ENCODE results near the gene PCDHGB5.
"Not testable (repeated sequence)": the region's sequence is repeated elsewhere in the genome, so short reads cannot be mapped to it uniquely, and the experiment has no call there.

Gene PCDHGB5

DNA sequence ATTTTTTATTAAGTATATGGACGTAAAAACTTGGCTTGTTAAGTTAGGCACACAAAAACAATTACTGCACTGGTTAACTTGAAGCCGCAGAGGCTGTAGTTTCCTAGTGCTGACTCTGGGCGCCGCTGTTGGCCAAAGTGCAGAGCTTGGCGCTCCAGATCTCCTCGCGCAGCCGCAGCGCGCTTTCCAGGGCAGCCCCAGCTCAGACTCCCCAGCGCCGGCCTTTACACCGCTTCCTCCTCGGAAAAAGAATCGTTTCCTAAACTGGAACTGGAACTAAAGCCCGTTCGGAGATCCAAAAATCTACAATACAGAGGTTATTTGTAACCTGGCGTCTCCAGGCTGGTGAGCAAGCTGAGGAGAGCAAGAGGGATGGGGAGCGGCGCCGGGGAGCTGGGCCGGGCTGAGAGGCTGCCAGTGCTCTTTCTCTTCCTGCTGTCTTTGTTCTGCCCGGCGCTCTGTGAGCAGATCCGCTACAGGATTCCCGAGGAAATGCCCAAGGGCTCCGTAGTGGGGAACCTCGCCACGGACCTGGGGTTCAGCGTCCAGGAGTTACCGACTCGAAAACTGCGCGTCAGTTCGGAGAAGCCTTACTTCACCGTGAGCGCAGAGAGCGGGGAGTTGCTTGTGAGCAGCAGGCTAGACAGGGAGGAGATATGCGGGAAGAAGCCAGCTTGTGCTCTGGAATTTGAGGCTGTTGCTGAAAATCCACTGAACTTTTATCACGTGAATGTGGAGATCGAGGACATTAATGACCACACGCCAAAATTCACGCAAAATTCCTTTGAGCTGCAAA is at the start of gene PCDHGB5:
TSS of gene PCDHGB5 (plus strand) at position 192 of the 796 bp plus-strand sequence. CDS start at position 373, 181 bp downstream.
- peak in 1 of 2 experiments; percentile 48 for DNase-seq

DNA sequence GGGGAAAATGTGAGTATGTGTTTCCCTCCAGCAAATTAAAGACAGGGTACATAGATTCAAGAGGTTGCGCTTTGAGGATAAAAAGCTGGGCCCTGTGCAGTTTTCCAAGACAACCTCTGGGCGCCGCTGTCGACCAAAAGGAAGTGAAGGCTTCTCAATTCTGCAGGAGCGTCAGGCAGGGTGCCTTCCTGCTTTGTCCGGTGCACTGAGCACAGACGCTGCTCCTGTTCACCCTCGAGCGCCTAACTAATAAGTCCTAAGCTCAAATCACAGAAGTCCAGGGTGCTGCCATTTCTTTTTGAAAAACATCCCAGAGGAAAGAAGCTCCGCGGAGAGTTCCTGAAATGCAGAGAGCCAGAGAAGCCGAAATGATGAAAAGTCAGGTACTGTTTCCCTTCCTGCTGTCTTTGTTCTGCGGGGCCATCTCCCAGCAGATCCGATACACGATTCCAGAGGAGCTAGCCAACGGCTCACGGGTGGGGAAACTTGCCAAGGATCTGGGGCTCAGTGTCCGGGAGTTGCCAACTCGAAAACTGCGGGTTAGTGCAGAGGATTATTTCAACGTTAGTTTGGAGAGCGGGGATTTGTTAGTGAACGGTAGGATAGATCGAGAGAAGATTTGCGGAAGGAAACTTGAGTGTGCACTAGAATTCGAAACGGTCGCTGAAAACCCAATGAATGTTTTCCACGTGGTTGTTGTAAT is 47.7 kb upstream of the PCDHGB5 start, which contains the start of gene PCDHGB1:
TSS of gene PCDHGB1 (plus strand) at position 183 of the 703 bp plus-strand sequence. CDS start at position 345, 162 bp downstream.
- DNase-seq, result no peak

DNA sequence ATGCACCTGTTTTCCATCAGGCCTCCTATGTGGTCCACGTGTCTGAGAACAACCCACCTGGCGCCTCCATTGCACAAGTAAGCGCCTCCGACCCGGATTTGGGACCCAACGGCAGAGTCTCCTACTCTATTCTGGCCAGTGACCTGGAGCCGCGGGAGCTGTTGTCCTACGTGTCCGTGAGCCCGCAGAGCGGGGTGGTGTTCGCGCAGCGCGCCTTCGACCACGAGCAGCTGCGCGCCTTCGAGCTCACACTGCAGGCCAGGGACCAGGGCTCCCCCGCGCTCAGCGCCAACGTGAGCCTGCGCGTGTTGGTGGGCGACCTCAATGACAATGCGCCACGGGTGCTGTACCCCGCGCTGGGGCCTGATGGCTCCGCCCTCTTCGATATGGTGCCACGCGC is 46.2 kb upstream of the PCDHGB5 start:
- no peak for DNase-seq

DNA sequence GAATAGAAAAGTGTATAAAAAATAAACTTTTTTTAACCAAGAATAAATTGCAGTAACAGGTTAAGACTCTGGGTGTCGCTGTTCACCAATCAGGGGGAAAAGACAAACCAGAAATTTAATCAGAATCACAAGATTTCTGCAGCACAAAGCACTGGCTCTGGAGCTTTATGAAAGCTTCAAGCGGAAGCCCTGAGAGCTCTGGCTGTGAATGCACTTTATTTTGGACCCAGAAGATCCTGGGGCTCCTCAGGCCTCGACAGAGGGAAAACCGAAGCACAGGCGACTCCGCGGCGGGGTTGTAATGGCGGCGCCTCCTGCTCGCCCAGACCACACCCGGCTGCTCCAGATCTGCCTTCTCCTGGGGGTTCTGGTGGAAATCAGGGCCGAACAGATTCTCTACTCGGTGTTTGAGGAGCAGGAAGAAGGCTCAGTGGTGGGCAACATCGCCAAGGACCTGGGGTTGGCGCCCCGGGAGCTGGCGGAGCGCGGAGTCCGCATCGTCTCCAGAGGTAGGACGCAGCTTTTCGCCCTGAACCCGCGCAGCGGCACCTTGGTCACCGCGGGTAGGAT is 42.8 kb upstream of the PCDHGB5 start, which contains the start of gene PCDHGA4:
TSS of gene PCDHGA4 (plus strand) at position 122 of the 570 bp plus-strand sequence. CDS start at position 209, 87 bp downstream.
- DNase-seq, result peak in 1 of 2 experiments; percentile 13

DNA sequence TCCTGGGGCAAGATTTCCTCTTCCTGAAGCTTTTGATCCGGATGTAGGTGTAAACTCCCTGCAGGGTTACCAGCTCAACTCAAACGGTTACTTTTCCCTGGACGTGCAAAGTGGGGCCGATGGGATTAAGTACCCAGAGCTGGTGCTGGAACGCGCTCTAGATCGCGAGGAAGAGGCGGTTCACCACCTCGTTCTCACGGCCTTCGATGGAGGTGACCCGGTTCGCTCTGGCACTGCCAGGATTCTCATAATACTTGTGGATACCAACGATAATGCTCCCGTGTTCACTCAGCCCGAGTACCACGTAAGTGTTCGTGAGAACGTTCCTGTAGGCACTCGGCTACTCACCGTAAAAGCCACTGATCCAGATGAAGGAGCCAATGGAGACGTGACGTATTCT is 42.1 kb upstream of the PCDHGB5 start:
- no peak for DNase-seq

DNA sequence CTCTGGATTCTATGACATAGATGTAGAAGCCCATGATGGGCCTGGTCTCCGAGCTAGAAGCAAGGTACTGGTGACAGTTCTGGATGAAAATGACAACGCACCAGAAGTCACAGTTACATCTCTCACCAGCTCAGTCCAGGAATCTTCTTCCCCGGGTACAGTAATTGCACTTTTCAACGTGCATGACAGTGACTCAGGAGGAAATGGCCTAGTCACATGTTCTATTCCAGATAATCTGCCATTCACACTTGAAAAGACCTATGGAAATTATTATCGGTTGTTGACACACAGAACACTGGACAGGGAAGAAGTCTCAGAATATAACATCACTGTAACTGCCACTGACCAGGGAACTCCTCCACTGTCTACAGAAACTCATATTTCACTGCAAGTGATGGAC is 41.6 kb upstream of the PCDHGB5 start:
- DNase-seq, result no peak

DNA sequence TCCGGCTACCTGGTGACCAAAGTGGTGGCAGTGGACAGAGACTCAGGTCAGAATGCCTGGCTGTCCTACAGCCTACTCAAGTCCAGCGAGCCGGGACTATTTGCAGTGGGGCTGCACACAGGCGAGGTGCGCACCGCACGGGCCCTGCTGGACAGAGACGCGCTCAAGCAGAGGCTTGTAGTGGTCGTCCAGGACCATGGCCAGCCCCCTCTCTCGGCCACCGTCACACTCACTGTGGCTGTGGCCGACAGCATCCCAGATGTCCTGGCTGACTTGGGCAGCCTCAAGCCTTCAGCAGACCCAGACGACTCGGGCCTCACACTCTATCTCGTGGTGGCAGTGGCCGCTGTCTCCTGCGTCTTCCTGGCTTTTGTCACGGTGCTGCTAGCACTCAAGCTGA is 40.8 kb upstream of the PCDHGB5 start:
- no peak for DNase-seq

DNA sequence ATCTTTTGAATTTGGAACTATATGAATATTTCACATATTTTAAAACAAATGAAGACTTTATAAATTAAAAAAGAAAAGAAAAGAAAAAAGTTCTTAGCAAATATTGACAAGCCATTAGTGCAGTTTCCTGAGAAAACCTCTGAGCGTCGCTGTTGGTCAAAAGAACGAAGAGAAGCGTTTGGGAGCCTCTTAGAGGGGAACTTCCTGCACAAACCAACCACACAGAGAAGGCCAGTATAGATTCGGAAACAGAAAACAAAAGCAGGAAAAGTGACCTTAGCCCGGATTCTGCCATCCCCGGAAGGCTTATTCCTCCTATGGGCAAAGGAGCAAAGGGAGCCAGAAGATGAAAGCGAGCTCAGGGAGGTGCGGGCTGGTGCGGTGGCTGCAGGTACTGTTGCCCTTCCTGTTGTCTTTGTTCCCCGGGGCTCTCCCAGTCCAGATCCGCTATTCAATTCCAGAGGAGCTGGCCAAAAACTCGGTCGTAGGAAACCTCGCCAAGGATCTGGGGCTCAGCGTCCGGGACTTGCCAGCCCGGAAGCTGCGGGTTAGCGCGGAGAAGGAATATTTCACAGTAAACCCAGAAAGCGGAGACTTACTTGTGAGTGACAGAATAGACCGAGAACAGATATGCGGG is 37.8 kb upstream of the PCDHGB5 start, which contains the start of gene PCDHGB2:
TSS of gene PCDHGB2 (plus strand) at position 205 of the 637 bp plus-strand sequence. CDS start at position 347, 142 bp downstream.
- DNase-seq, result peak in 1 of 2 experiments; percentile 35

DNA sequence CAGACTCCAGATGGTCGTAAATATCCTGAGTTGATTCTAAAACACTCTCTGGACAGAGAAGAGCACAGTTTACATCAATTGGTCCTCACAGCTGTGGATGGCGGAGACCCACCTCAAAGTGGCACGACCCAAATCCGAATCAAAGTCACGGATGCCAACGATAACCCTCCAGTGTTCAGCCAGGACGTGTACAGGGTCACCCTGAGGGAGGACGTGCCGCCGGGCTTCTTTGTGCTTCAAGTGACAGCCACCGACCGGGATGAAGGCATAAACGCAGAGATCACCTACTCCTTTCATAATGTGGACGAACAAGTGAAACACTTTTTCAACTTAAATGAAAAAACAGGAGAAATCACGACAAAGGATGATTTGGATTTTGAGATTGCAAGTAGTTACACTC is 37.1 kb upstream of the PCDHGB5 start:
- no peak for DNase-seq

DNA sequence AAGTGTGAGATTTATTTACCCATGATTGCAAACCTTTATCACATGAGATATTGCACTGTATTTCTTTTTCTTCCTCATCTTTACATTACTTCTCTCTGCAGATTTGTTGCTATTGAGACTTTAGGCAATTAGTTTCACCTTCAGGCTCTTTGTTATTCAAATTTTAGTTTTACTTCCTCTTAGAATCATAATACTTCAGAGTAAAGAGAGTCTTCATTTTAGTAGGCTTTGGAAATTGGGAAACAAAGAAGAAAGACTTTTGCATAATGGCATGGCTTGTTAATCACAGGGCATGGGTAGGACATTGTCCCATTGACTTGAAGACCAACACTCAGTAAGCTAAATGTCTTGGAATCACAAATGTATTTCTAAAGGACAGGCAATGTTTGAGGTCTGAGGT is 35.0 kb upstream of the PCDHGB5 start:
- DNase-seq, result no peak

DNA sequence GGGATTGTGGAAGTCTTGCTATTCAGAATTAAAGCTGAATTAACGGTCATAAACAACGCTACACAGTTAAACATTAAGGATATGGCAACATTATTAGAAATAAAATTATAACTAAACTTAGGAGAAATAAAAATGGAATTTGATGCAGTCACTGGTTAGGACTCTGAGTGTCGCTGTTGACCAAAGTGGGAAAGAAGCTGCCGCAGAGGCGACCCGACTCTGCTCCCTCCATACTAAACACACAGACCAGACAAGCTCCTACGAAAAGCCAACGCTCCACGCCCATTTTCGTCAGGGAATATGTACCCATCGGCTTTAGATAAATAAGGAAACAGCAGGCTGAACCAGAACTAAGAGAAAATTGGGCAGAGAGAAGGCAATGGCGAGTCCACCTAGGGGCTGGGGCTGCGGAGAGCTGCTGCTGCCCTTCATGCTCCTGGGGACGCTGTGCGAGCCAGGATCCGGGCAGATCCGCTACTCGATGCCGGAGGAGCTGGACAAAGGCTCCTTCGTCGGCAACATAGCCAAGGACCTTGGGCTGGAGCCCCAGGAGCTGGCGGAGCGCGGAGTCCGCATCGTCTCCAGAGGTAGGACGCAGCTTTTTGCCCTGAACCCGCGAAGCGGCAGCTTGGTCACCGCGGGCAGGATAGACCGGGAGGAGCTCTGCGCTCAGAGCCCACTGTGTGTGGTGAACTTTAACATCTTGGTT is 33.6 kb upstream of the PCDHGB5 start, which contains the start of gene PCDHGA5:
TSS of gene PCDHGA5 (plus strand) at position 211 of the 709 bp plus-strand sequence. CDS start at position 380, 169 bp downstream.
- no peak for DNase-seq

DNA sequence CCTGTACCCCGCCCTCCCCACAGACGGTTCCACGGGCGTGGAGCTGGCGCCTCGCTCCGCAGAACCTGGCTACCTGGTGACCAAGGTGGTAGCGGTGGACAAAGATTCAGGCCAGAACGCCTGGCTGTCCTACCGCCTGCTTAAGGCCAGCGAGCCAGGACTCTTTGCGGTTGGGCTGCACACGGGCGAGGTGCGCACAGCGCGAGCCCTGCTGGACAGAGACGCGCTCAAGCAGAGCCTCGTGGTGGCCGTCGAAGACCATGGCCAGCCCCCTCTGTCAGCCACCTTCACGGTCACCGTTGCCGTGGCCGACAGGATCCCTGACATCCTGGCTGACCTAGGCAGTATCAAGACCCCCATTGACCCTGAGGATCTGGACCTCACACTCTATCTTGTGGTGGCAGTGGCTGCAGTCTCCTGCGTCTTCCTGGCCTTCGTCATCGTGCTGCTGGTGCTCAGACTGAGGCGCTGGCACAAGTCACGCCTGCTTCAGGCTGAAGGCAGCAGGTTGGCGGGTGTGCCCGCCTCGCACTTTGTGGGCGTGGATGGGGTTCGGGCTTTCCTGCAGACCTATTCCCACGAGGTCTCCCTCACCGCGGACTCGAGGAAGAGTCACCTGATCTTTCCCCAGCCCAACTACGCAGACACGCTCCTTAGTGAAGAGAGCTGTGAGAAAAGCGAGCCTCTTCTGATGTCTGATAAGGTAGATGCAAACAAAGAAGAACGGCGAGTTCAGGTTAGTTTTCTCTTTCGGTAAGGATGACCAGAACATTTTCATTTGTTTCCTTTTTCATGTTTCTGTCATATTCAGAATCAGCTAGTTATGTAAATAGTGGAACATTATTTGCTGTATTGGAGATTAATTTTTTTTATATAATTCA is 31.5 kb upstream of the PCDHGB5 start:
- DNase-seq, result no peak

DNA sequence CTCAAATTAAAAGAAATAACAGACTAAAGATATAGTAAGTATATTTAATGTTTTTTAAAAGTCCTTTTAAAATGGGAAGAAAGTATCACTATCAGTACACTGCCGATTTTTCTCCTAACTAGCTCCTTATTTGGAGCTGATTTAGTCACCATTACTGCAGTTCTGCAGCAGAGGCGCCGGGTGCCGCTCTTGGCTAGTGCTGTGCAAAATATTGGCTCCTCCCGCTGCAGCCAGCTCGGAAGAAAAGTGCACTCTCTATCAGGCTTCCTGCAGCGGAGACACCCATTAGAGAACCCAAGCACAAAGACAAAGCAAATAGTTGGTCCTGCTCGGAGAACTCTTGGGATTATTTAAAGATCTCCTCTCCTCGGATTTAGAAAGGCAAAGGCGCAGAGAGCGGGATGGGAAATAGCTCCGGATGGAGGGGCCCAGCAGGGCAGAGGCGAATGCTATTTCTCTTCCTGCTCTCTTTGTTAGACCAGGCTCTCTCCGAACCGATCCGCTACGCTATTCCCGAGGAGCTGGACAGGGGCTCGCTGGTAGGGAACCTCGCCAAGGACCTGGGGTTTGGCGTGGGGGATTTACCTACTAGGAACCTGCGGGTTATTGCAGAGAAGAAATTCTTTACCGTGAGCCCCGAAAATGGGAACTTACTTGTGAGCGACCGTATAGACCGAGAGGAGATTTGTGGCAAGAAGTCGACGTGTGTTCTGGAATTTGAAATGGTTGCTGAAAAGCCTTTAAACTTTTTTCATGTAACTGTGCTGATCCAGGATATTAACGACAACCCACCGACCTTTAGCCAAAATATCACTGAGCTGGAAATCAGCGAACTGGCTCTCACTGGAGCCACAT is 27.5 kb upstream of the PCDHGB5 start, which contains the start of gene PCDHGB3:
TSS of gene PCDHGB3 (plus strand) at position 249 of the 855 bp plus-strand sequence. CDS start at position 402, 153 bp downstream.
- DNase-seq, result no peak

DNA sequence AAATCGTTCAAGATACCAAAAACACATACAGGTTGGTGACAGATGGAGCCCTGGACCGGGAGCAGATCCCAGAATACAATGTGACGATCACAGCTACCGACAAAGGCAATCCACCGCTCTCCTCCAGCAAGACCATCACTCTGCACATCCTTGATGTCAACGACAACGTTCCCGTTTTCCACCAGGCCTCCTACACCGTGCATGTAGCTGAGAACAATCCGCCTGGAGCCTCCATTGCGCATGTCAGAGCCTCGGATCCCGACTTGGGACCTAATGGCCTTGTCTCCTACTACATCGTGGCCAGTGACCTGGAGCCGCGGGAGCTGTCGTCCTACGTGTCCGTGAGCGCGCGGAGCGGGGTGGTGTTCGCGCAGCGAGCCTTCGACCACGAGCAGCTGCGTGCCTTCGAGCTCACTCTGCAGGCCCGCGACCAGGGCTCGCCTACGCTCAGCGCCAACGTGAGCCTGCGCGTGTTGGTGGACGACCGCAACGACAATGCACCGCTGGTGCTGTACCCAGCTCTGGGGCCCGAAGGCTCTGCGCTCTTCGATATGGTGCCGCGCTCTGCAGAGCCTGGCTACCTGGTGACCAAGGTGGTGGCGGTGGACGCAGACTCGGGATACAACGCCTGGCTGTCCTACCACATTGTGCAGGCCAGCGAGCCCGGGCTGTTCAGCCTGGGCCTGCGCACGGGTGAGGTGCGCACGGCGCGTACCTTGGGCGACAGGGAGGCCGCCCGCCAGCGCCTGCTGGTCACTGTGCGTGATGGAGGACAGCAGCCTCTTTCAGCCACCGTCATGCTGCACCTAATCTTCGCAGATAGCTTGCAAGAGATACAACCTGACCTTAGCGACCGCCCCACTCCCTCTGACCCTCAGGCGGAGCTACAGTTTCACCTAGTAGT is 25.9 kb upstream of the PCDHGB5 start:
- no peak for DNase-seq

DNA sequence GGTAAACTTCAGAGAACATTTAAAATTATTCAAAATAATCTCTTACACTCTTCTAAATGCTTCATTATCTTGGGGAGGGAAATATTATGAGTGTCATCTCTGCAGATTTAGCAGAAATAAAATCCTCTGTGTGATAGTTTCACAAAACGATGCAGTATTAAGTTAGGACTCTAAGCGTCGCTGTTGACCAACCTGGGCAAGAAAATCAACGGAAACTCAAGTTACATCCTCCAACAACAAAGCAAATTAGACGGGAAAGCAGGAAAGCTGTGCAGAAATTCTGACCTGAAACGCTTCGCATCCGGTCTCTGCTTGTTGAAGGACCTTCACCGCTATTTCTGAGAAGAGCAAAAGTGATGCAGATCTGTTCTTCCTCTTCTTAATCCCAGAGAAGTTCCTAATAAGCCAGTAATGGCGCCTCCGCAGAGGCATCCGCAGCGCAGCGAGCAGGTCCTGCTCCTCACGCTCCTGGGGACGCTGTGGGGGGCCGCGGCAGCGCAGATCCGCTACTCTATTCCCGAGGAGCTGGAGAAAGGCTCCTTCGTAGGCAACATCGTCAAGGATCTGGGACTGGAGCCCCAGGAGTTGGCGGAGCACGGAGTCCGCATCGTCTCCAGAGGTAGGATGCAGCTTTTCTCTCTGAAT is 24.0 kb upstream of the PCDHGB5 start, which contains the start of gene PCDHGA6:
TSS of gene PCDHGA6 (plus strand) at position 219 of the 645 bp plus-strand sequence. CDS start at position 412, 193 bp downstream.
- DNase-seq, result no peak

DNA sequence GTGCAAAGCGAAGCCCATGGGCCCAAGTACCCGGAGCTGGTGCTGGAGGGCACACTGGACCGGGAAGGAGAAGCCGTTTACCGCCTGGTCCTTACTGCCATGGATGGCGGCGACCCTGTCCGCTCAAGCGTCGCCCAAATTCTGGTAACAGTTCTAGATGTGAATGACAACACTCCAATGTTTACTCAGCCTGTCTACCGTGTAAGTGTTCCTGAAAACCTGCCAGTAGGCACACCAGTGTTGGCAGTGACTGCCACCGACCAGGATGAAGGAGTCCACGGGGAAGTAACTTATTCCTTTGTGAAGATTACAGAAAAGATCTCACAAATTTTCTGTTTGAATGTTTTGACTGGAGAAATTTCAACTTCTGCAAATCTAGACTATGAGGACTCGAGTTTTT is 23.1 kb upstream of the PCDHGB5 start:
- no peak for DNase-seq

DNA sequence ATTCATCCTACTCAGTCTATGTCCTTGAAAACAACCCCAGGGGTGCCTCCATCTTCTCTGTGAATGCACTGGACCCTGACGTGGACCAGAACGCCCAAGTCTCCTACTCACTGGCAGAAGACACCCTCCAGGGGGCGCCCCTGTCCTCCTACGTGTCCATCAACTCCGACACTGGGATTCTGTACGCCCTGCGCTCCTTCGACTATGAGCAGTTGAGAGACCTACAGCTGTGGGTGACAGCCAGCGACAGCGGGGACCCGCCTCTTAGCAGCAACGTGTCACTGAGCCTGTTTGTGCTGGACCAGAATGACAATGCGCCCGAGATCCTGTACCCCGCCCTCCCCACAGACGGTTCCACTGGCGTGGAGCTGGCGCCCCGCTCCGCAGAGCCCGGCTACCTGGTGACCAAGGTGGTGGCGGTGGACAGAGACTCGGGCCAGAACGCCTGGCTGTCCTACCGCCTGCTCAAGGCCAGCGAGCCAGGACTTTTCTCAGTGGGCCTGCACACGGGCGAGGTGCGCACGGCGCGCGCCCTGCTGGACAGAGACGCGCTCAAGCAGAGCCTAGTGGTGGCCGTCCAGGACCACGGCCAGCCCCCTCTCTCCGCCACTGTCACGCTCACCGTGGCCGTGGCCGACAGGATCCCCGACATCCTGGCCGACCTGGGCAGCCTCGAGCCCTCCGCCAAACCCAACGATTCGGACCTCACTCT is 22.1 kb upstream of the PCDHGB5 start:
- DNase-seq, result not testable (repeated sequence)

All from SW 1271 (cell line).